Activated effector memory CD4-positive, alpha-beta T cell treated with Interleukin-2 at 50 U/mL for 16 hours (primary cell): Measurements from ENCODE around the gene EPHB3.

Experiments used
- DNase-seq: peaks from one replicate; pipeline ENCODE4 v3.0.0-alpha.2; 2020

The EPHB3 gene

DNA sequence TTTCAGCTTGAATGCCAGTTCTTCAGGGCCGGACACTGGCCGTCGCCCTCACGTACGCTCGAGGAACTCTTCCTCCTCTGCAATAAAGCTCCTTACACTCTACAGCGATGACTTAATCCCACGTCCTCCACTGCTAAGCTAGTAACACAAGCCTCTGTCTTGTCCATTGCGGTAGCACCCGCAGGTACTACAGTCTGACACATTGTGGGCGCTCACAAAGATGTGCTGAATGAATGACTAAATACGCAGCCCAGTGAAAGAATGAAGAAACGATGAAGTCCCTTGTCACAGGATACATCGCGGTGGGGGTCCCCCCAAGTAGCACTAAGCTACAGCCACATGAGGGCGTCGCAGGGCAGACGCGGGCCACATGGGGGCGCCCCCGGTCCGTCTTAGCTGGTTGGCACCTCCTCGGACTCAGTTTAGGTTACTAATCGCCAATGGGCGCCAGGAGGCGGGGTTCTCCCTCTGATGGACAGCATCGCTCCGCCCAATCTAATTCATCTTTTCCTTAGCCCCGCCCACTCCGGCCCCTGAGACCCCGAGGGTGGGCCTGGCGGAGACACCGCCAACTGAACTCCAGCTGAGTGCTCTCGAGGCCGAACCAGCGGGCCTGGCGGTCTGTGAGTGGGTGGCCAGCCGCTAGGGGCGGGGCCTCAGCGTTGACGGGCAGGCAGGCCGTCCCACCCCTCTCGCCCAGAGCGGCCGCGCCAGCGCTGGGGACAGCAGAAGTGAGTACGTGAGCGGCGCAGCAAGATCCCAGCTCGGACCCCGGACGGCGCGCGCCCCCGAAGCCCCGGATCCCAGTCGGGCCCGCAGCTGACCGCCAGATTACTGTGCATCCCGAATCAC is at the start of gene EPHB3:
EPHB3 (plus strand) TSS at position 725 of the 852 bp plus-strand sequence. CDS start 451 bp downstream, outside the sequence.
- DNase-seq, result peak; percentile 80

DNA sequence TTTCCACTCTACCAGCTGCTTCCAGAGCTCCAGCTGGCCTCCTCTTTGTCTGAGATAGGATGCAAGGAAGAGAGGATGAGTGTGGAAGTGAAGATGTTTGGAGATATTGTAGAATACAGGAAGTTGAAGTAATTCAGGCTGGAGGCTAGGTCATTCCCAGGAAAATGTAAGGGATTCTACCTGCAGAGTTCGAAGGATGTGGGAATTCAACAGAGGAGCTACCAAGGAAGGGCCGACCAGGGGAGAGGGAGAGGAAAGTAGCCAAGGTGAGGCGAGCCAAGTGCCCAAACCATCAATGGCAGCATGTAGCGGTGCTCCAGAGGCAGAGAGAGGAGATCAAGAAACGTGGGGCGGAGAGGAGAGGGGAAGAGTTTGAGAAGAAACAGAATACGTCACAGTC is 49.0 kb upstream of the EPHB3 start:
- no peak for DNase-seq

DNA sequence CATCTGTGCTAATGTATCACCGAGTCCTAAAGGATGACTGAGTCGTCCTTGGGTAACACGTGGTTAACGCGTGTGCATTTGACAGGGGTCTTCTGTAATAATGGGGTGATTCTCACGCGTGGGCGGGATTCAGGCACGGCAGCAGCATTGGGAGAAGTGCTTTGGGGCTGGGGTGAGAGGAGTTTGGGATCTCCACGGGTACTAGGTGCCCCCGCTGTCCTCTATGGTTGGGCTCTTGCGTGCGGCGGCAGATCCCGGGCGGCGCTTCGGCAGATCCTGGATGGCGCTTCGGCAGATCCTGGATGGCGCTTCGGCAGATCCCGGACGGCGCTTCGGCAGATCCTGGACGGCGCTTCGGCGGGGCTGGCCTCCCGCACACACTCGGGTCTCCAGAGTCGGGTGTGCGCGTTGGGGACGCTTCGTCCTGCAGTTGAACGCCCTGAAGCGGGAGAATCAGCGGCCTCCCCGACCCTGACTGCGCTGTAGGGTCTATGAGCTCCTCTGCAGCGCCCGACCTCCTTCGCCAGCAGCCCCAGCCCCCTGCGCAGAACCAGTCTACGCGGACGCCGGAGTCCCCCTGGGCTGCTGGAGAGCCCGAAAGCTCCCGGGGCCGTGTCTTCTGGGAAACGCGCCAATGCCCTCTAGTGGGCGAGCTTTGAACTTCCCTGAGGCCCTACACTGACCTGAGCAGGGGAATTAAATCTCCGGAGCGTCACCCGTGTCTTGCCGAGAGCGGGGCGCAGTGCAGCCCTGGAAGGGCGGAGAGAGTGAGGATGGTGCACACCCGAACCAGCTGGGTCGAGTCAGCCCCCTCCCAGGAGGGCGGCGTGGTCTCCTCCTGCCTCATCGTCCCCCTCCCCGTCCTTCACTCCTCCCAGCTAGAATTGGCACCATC is 48.1 kb upstream of the EPHB3 start:
- DNase-seq, result peak; percentile 69

DNA sequence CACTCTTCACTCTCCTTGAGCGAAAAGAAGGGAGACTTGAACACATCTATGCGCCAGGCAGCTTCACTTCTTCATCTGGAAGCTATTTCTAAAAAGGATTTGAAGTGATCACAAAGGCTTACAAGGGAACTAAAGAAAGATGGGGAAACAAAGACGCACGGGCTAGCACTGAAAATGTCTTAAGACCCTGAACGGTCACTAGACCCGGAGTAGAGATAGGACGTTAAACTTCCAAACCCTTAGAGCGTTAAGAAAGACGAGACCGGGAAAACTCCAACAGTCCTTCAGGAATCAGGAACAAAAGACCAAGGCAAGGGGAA is 47.5 kb upstream of the EPHB3 start:
- DNase-seq, result no peak

DNA sequence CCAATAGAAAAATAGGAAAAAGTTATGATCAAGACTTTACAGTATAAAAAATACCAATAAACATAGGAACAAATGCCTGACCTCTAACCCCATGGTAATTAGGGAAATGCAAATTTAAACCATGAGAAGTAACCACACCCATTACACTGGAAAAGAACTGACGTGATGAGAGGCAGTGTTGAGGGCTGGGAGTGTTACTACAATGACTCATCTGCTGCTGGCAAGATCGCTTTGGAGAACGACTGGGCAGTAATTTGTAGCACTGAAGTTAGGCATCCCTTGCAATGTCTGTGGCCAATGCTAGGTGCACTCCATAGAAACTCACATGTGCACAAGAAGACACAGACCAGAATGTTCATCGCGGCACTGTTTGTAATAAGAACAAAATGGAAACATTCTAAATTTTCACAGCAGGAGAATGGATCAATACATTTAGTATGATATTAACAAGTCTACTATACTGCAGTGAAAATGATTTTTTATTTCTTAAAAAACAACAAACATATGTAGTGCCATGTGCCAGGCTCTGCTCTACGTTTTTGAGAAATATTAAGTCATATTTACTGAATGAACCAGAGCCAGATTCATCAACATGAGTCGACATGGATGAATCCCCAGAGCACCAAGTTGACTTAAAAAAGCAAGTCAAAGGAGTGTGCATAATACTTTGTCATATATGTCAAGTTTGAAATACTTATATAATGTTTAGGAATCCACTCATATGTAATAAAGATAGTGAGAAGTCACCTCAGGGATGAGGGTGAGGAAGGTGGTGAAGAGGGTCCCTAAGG is 37.6 kb upstream of the EPHB3 start:
- no peak for DNase-seq

DNA sequence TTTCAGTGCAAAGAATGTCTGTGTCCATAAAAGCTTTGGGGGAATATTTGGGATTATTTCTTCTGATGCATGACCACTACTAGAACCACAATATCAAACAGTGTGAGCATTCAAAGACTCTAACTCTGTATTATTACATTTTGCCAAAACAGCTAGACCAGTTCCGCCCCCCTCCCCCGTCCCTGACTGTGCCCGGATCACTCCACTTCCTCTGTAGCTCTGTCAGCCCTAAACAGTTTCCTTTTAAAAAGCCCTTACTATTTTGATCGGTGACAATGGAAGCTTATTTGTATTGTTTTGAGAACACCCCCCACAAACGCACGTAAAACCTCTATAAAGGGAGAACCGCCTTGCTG is 36.6 kb upstream of the EPHB3 start:
- no peak for DNase-seq

DNA sequence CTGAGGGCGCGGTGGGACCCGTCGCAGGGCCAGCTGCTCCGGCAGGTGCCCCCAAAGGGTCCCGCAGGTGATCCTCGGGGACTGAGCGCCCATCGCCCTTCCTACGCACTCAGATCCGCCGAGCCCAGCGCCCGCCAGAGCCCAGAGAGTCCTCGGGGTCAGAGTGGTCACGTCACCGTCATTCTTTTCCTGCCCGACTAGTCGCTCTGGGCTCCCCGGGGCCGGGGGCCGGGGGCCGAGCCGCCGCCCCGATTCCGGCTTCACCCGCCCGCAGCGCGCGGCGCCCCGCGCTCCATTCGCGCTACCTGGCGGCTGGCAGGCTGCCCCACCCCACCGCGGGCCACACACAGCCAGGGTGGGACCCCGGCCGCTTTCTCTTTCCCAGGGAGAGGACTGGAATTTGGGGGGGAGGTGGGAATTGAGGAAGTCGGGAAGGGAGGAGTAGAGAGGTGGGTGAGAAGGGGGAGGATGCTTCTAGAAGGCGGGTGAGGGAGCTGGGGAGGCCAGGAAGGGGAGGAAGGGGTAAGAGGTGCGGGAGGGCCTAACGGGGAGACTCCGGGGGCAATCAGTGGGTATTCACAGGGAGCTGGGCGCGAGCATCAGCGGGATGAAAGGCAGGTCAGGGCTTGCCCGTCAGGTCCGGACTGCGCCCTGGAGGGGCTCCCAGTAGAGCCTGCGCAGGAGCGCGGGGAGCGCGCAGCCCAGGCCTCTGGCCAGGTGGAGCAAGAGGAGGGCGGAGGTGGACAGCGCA is 36.1 kb upstream of the EPHB3 start:
- no peak for DNase-seq

DNA sequence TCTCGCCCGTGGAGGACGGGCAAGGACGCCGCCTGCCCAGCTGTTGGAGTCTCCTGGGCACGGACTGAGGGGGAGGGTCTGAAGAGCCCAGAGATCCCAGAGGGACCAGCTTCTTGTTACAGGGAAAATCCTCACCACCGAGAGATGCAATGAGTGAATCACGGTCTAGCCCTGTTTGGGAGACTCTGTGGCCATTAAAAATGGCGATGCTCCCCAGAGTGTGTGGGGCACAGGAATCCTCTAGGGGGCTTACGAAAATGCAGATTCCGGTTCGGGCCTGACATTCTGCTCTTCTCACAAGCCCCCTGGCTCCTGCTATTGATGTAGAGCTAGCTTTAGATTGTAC is 35.5 kb upstream of the EPHB3 start:
- no peak for DNase-seq

DNA sequence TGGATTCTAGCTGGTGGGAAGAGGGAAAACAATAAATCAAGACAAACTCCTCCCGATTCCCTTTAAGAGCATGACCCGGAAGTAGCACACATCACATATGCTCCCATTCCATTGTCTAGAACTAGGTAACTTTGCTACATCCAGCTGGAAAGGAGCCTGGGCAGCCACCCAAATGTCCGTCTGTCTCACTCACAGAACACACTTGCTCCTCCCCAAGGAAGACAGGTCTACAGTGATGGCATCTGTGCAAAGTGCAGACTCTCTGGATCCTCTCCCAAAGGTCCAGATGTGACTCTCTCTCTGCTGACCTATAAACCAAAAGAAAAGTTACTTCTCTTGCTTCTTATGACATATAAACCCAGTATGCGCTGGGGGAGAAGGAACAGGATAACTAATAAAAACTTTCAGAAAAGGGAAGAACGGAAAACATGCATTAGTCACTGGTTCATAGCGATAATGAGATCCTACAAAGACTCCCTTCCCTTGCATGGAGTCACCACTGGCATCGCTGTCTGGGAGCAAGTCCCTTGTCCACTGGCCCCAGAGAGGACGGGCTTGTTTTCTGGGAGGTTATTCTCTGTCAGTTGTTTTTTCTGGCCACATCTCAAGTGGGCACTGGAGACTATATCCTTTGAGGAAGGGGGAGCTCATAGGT is 29.8 kb upstream of the EPHB3 start:
- DNase-seq, result no peak

DNA sequence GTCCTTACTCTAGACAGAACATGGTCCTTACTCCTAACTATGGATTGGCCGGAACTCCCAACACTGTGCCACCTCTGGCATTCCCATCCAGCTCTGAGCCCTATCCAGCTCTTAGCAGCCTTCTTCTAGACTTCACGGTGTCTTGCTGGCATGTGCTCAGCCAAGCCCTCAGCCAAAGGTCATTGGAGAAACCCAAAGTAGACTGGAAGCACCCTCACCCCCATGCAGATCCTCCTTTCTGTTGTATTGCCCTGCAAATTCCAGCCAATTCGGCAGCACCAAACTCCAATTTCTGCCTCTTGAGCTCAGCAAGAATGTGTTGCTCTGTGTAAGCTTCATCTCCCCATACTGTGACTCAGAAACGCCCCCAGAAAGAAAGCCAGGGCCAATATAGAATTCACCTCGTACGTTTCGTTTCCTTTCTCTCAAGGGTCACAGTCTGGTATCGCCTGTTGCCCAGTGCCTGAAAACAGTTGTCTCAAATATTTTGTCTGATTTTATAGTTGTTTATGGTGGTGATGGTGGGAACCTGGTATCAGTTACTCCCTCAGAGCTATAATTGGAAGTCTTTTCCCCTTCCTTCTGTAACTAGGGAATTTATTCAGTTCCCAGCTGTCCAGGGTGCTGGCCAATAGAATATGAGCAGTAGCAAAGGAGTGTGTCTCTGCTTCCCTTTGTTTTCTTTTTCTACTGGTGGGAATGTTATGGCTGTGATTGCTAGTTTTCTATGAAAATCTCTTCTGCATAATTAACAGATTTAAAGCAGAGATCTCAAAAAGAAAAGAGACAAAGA is 28.4 kb upstream of the EPHB3 start:
- DNase-seq, result no peak

DNA sequence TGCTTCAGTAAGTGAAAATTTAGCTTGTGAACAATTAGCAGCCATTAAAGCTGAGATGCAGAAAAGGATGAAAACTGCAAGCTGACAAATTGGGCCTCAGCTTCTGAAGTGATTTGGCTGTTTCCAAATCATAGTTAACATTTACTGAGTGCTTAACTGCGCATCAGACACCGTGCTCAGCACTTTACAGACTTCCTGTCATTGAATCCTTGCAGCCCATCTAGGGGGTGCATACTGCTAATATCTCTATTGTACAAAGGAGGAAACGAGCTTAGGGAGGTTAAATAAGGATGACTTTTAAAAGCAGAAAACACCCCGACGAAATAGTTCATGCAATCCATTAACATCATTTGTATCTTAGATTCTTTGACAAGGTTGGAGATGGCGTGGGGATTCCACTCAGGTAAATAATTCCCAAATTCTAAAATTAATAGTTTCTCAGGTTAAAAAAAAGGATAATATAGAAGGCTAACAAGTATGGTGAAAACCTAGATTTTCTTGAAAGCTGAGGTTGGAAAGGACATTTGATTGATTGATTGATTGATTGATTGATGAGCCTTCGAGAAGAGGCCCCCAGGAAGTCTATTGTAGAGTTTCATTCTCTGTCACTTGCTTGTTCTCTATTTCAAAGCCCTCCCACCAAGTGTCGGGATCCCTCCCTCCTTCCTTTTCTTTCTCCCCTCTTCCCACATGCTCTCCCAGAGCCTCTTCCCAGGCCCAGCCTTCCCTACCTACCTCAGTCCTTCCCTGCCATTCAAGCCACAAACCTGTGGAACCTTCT is 23.5 kb upstream of the EPHB3 start:
- DNase-seq, result no peak

DNA sequence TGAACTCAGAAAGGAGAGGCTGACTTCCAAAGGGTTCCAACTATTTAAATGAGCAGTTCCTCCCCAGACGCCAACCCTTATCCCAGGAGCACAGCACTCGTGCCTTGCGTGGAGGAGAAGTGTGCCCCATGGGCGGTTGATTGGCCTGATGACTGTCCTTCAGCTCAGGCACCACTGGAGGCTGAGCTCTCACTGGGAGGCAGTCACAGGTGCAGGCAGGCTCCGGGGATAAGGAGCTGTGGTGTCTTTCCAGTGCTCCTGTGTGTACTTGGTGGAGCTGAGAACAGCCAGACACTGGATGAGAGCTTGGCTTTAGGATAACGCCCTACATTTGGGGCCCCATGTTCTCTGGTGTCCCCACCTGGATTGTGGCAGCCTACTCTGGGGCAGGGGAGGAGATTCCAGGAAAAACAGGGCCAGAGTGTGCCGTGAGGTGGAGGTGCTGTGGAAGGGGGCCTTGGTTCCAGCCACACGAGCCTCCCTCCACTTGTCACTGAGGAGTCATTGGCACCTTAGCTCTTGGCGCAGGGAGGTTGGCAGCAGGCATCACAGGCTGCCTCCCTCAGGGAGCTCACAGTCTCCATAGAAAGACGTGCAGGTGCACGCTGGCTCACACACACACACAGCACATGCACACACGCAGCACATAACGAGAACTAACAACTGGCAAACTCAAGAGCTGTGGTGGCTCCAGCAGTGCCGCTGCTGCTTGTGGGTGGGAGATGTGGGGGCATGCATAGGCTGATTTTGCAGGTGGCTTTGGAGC is 22.7 kb upstream of the EPHB3 start:
- DNase-seq, result no peak

DNA sequence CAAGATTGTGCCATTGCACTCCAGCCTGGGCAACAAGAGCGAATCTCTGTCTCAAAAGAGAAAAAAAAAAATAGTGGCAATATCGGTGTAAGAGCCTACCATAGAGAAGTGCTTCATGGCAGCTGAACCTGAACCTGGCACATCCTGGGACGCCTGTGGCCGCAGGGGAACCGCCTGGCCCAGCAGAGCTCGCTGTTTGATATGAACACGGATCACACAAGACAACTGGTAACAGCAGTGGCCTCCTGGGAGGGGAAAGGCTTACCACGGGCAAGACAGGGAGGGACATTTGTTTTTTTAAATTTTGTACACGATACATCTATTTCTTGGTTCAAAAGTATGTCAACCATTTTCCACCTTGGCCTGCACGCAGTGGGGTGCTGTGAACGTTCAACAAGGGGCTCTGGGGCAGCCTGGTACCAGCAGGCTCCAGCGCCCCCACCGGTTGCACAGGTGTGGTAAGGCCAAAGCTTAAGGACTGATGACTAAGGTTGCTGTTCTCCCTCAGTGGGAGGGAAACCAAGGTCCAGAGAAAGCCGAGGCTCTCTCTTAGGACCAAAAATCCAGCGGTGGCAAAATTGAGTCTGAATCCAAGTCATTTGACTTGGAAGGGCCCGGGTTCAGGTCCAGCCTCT is 21.7 kb upstream of the EPHB3 start:
- no peak for DNase-seq

DNA sequence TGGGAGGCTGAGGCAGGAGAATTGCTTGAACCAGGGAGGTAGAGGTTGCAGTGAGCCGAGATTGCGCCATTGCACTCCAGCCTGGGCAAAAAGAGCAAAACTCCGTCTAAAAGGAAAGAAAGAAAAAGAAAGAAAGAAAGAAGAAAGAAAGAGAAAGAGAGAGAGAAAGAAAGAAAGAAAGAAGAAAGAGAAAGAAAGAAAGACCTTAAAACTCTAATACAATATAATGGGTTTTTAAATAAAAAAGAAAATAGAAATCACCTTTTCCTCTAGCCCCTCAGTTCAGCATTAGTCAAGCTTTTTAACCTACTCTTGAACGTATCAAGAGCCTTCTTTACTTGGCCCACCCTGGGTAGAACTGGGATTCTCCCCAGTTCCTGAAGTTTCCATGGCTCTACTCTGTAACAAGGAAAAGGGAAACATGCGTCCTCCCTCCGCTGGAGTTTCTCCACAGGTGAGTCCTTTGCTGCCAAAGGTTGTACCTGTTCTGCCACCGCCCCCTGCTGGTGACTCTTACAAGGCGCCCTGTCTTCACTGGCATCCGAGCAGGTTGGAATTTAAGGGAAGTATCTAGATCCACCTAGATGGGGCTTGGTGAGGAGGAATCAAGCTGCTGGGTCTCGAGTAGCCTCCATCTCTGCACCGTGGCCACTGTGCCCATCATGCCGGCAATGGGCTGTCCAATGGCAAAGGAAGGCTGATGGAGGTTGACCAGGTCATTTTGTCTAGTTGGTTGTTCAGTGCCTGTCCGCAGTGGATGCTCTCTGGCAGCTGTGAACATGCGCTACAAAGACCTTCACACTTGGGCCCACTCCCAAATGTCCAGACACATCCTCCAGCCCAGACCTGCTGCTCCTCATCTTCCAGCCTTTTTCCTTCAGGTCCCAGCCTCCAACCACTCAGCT is 20.6 kb upstream of the EPHB3 start:
- DNase-seq, result peak; percentile 57

DNA sequence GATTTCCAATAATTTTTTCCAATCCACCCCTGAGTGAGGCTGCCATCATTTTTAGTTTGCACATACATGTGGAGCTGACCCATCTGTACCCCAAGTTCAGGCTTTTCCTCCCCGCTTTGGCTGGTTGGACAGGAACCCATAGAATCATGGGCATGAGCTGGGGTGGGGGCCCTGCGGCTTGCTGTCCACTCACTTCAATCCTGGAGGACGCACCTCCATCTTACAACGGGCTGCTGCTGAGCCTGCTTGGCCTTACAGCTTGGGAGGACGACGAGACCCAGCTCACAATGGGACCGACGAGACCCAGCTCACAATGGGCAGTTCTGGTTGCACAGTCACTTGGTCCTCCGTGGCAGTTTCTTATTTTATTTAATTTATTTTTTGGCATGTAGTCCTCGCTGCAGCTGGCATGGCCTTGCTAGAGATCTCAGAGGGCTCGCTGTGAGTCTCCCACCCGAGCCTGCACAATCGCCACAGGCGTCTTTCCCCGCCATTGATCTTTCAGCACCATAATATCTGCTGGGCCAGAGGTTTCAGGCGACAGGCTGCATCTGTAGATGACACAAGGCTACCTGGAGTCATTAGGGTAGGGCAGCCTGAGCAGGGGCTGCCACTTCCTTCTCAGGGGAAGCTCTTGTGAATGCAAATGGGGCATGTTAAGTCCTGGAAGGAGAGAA is 19.6 kb upstream of the EPHB3 start:
- no peak for DNase-seq

DNA sequence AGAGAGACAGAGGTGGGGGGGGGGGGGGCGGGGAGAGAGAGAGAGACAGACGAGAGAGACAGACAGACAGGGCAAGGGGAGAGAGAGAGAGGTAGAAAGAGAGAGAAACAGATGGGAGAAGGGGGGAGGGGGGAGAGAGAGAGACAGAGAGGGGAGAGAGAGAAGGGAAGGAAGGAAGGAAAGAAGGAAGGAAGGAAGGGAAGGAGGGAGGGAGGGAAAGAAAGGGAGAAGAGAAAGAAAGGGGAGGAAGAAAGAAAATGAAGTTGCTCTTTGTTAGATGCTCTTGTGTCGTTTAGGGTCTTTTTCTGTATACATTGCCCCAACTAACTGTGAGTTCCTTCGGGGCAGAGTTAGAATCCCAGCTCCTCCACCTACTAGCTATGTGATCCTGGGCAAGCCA is 19.0 kb upstream of the EPHB3 start:
- DNase-seq, result no peak

DNA sequence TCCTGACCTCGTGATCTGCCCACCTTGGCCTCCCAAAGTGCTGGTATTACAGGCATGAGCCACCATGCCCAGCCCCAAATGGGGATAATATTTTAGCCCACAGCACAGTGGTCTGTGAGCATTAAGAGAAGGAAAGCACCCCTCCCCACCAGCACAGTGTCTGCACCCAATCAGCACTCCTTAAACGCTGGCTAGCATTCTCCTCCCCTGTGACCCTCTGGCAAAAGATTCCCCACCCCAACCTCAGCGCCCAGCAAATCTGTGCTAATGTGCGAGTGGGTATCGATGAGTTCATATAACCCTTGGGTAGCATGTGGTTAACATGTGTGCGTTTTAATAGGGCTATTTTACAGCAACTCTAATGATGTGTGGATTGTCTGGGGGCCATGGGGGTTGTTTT is 18.3 kb upstream of the EPHB3 start:
- no peak for DNase-seq
